DOHH2 (cell line): ENCODE measurements around the gene ZSWIM6.

ENCODE experiments used
- CTCF ChIP-seq: fragments of 200-600 bp; sonication (generic); IDR thresholded peaks from one replicate; pipeline ENCODE4 v1.5.1; 2014; ENCODE audit warnings: antibody characterized with exemption, mild to moderate bottlenecking, low read depth, low read length; ENCODE audit not compliant: poor library complexity, severe bottlenecking
- EZH2phosphoT487 ChIP-seq: fragments of 200-600 bp; sonication (generic); IDR thresholded peaks from 2 replicates; pipeline ENCODE4 v1.6.1; 2017; ENCODE audit warnings: borderline replicate concordance, mild to moderate bottlenecking, antibody characterized with exemption, low read length, moderate library complexity, mixed read lengths

GRCh38 chr5:61352612-61353156 lies 20.6 kb downstream of the ZSWIM6 start:
- TF ChIP-seq CTCF (no peak), EZH2phosphoT487 (no peak)
